K562 (cell line): ENCODE results near the gene SERPINE1. TPM values are rescaled to one million over a fixed set of nuclear protein-coding genes. Genes with fewer than 3 reads are reported as not detected.

Experiments
- ATF2 ChIP-seq: sonication (generic); formaldehyde crosslinking; IDR thresholded peaks from 2 replicates; pipeline ENCODE4 v1.8.1; 2022; ENCODE audit warnings: missing genetic modification reagents
- DLX4 ChIP-seq: fragments of 250-450 bp; sonication (Bioruptor Pico); IDR thresholded peaks from 2 replicates; pipeline ENCODE4 v1.6.1; 2021; ENCODE audit warnings: mild to moderate bottlenecking
- EP300 ChIP-seq: IDR thresholded peaks from 2 replicates; pipeline ENCODE4 v1.6.1; 2012; ENCODE audit warnings: low read length, improper control_type of control experiment
- FOXA3 ChIP-seq, 2 experiments: fragments of 450-650 bp in 1 of 2; sonication (generic) in 1 of 2; formaldehyde crosslinking; IDR thresholded peaks in 1 of 2; conservative IDR thresholded peaks in 1 of 2; 2 replicates each; pipeline versions ENCODE4 v1.4.0 to v1.8.0; 2020 to 2022; ENCODE audit warnings: mild to moderate bottlenecking in 2 of 2, missing genetic modification reagents in 1 of 2
- GABPB1 ChIP-seq: sonication (generic); formaldehyde crosslinking; IDR thresholded peaks from 2 replicates; pipeline ENCODE4 v1.8.0; 2022; ENCODE audit warnings: mild to moderate bottlenecking, missing genetic modification reagents
- ILK ChIP-seq: fragments of 450-650 bp; IDR thresholded peaks from 2 replicates; pipeline ENCODE4 v1.6.1; 2016; ENCODE audit warnings: missing genetic modification characterization, low read depth, mild to moderate bottlenecking, missing compliant biosample characterization, moderate library complexity, borderline replicate concordance
- LEF1 ChIP-seq: fragments of 450-650 bp; IDR thresholded peaks from 2 replicates; pipeline ENCODE4 v1.6.1; 2016; ENCODE audit warnings: mild to moderate bottlenecking
- NFIC ChIP-seq: fragments of 450-650 bp; IDR thresholded peaks from 2 replicates; pipeline ENCODE4 v1.6.1; 2017; ENCODE audit warnings: mild to moderate bottlenecking, inconsistent platforms
- PCBP1 ChIP-seq: fragments of 200-400 bp; formaldehyde crosslinking; IDR thresholded peaks from 2 replicates; pipeline ENCODE4 v1.6.1; 2018; ENCODE audit warnings: mild to moderate bottlenecking, low read depth, low read length; ENCODE audit not compliant: poor library complexity, severe bottlenecking
- PHB2 ChIP-seq: fragments of 450-650 bp; IDR thresholded peaks from 2 replicates; pipeline ENCODE4 v1.6.1; 2017; ENCODE audit warnings: low read depth
- PHTF2 ChIP-seq: fragments of 250-450 bp; sonication (Bioruptor Pico); IDR thresholded peaks from 2 replicates; pipeline ENCODE4 v1.5.0; 2021; ENCODE audit warnings: mild to moderate bottlenecking
- PTRF ChIP-seq: fragments of 450-650 bp; IDR thresholded peaks from 2 replicates; pipeline ENCODE4 v1.6.1; 2016; ENCODE audit warnings: mild to moderate bottlenecking, missing genetic modification characterization, missing compliant biosample characterization
- PYGO2 ChIP-seq: fragments of 450-650 bp; IDR thresholded peaks from 2 replicates; pipeline ENCODE4 v1.6.1; 2016; ENCODE audit warnings: mild to moderate bottlenecking, missing genetic modification characterization, moderate library complexity, missing compliant biosample characterization
- RUNX1 ChIP-seq: sonication (generic); IDR thresholded peaks from 2 replicates; pipeline ENCODE4 v1.6.1; 2016; ENCODE audit warnings: antibody characterized with exemption, low read depth
- YY1 ChIP-seq, 3 experiments: IDR thresholded peaks; 2 replicates each; pipeline ENCODE4 v1.6.1; 2011; ENCODE audit warnings: low read length in 2 of 3, mild to moderate bottlenecking in 2 of 3, moderate library complexity in 2 of 3, borderline replicate concordance in 1 of 3, control low read depth in 1 of 3, low read depth in 1 of 3; ENCODE audit not compliant: insufficient read depth in 3 of 3, insufficient replicate concordance in 2 of 3, control insufficient read depth in 1 of 3, insufficient read length in 1 of 3; ENCODE audit errors: extremely low read depth in 1 of 3
- ZNF165 ChIP-seq: fragments of 250-450 bp; sonication (Bioruptor Pico); IDR thresholded peaks from 2 replicates; pipeline ENCODE4 v1.4.0; 2020; ENCODE audit warnings: borderline replicate concordance
- polyA plus RNA-seq, 8 experiments: library from polyadenylated mRNA; depleted of rRNA in 4 of 8; stranded (reverse) in 5 of 8; unstranded in 3 of 8; fragments of >200 nt; fragmentation: Nextera tagmentation in 2 of 8; fragmentation: Illumina TruSeq in 1 of 8; extraction: Ambion mirVana in 2 of 8; extraction: Trizol in 1 of 8; gene quantifications; 2 replicates each; pipeline versions ENCODE4 v1.2.1 to v1.2.3, GENCODE V29; 2011 to 2014; ENCODE audit warnings: inconsistent platforms in 1 of 8, missing spikeins in 1 of 8
- total RNA-seq, 7 experiments: library from RNA; depleted of rRNA in 6 of 7; stranded (reverse); fragments of >200 nt in 6 of 7; fragmentation: Illumina TruSeq in 2 of 7; extraction: Trizol in 2 of 7; gene quantifications; 2 replicates each; pipeline versions ENCODE4 v1.2.1 to v1.2.3, GENCODE V29; 2011 to 2021; ENCODE audit warnings: low replicate concordance in 1 of 7
- TF ChIP-seq, protein P1 (sequence below): fragments of 450-650 bp; IDR thresholded peaks from one replicate; pipeline ENCODE4 v1.6.1; 2018; ENCODE audit warnings: mild to moderate bottlenecking, moderate library complexity; ENCODE audit not compliant: partially characterized antibody
- TF ChIP-seq, protein P2 (sequence below): fragments of 250-450 bp; sonication (Bioruptor Pico); IDR thresholded peaks from 2 replicates; pipeline ENCODE4 v1.8.0; 2022; ENCODE audit warnings: inconsistent platforms
- TF ChIP-seq, protein P3 (sequence below), 2 experiments: fragments of 200-800 bp in 1 of 2; sonication (Bioruptor generic) in 1 of 2; sonication (generic) in 1 of 2; formaldehyde crosslinking in 1 of 2; IDR thresholded peaks in 1 of 2; conservative IDR thresholded peaks in 1 of 2; 2 replicates each; pipeline versions ENCODE4 v1.5.0 to v1.6.1; 2016 to 2020; ENCODE audit warnings: missing compliant biosample characterization in 1 of 2, missing genetic modification characterization in 1 of 2, missing genetic modification reagents in 1 of 2

SERPINE1 gene
- total and polyA plus RNA-seq, 9 of the 15 experiments (the other 6 are each of a cell fraction or from before 2014, with no cell fraction given), result 0.22 to 4.8 (median 0.91) TPM

DNA sequence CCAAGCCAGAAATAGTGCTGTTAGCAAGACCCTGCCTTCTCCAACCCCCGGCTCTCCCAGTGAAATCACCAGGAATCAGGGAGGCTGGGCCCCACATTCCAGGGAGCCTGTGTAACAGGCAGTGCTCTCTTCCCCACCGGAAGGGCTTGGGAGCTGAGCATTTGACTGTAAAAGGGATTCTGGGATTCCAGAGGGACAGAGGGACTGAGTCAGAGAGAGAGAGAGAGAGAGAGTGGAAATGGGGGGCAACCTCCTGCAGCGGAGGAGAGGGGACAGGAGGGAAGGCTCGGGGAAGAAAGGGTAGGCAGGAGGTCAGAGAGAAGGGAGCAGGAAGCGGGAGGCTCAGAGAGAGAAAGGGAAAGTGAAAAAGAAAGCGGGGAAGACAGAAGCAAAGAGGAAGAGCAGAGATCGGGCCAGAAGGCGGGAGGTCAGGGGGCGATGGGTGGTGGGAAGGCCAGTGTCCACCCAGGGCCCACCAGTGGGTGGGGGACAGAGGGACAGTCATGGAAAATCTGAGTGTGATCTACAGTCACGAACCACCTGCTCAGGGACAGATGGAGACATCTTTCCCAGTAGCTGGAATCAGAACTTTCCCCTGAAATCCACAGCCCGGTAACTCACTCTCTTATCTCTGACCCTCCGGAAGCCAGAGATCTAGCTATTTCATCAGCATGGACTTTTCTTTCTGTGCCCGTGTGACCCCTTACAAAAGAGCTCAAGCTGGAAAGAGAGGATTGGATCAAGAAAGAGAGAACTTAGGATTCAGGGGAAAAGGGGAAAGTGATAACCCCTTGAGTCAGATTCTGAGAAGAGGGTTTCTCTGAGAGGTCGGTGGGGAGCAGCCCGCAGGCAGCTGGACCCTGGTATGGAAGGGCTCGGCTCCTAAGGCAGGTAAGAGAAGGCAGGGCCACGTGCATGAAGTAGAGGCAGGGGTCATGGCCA is 4.6 kb upstream of the SERPINE1 start (continued):
- TF ChIP-seq, protein P1, sequence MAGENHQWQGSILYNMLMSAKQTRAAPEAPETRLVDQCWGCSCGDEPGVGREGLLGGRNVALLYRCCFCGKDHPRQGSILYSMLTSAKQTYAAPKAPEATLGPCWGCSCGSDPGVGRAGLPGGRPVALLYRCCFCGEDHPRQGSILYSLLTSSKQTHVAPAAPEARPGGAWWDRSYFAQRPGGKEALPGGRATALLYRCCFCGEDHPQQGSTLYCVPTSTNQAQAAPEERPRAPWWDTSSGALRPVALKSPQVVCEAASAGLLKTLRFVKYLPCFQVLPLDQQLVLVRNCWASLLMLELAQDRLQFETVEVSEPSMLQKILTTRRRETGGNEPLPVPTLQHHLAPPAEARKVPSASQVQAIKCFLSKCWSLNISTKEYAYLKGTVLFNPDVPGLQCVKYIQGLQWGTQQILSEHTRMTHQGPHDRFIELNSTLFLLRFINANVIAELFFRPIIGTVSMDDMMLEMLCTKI, result no peak
- TF ChIP-seq PTRF (tag) (no peak), ATF2 (no peak), FOXA3 (CRISPR knock-in tag; conservative IDR thresholded peaks at IDR 0.05 in 1 of 2, IDR thresholded peaks at IDR 0.05 in 1 of 2) (no peak), EP300 (peak; percentile 65), ZNF165 (CRISPR knock-in tag) (no peak), PHB2 (no peak), NFIC (no peak), RUNX1 (no peak), LEF1 (peak; percentile 79; the same call in 1 of the 2 replicates), PHTF2 (no peak), PCBP1 (no peak), DLX4 (CRISPR knock-in tag) (no peak), GABPB1 (CRISPR knock-in tag) (no peak), YY1 (IDR thresholded peaks at IDR 0.05; ENCODE audit: borderline replicate concordance in 1 of 3, control insufficient read depth in 1 of 3, extremely low read depth in 1 of 3, insufficient read depth in 3 of 3, insufficient read length in 1 of 3, insufficient replicate concordance in 2 of 3, low read depth in 1 of 3, low read length in 2 of 3) (no peak), PYGO2 (tag) (no peak; the same call in 1 of the 2 replicates), ILK (no peak)
- TF ChIP-seq, protein P2, sequence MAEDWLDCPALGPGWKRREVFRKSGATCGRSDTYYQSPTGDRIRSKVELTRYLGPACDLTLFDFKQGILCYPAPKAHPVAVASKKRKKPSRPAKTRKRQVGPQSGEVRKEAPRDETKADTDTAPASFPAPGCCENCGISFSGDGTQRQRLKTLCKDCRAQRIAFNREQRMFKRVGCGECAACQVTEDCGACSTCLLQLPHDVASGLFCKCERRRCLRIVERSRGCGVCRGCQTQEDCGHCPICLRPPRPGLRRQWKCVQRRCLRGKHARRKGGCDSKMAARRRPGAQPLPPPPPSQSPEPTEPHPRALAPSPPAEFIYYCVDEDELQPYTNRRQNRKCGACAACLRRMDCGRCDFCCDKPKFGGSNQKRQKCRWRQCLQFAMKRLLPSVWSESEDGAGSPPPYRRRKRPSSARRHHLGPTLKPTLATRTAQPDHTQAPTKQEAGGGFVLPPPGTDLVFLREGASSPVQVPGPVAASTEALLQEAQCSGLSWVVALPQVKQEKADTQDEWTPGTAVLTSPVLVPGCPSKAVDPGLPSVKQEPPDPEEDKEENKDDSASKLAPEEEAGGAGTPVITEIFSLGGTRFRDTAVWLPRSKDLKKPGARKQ (CRISPR knock-in tag), result no peak
- TF ChIP-seq, protein P3, sequence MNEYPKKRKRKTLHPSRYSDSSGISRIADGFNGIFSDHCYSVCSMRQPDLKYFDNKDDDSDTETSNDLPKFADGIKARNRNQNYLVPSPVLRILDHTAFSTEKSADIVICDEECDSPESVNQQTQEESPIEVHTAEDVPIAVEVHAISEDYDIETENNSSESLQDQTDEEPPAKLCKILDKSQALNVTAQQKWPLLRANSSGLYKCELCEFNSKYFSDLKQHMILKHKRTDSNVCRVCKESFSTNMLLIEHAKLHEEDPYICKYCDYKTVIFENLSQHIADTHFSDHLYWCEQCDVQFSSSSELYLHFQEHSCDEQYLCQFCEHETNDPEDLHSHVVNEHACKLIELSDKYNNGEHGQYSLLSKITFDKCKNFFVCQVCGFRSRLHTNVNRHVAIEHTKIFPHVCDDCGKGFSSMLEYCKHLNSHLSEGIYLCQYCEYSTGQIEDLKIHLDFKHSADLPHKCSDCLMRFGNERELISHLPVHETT (CRISPR knock-in tag; conservative IDR thresholded peaks at IDR 0.05 in 1 of 2, IDR thresholded peaks at IDR 0.05 in 1 of 2), result peak in 1 of 2 experiments; percentile 52; a peak in 1 of 4 replicates
